ENCODE results near the gene PDCD10. TPM values are rescaled to one million over a fixed set of nuclear protein-coding genes. Genes with fewer than 3 reads are reported as not detected.

PDCD10 gene
- total RNA-seq, result 73.8 and 80.9 TPM in 2 replicates

- DNase-seq (ENCODE audit: low spot score), result peak; percentile 95
- peaks cover 10% of the 10 kb centered on the region for H3K36me3 Mint-ChIP-seq (ENCODE audit: low read depth)
- H3K9me3 Mint-ChIP-seq, result no peaks in the 10 kb centered on the region
- H3K4me3 Mint-ChIP-seq (ENCODE audit: low read depth), result no peak within 1 kb of the TSS
- H3K27ac Mint-ChIP-seq, result no peak within 1 kb of the TSS
- peaks cover 16% of the 10 kb centered on the region for H3K4me1 Mint-ChIP-seq (ENCODE audit: low read depth)
- peaks cover 7% of the 10 kb centered on the region for H3K27me3 Mint-ChIP-seq (ENCODE audit: low read depth)
- intact Hi-C loops (cut with micrococcal nuclease), result loop anchor here (1.0 to 10.0 kb wide), 4 partner anchors 43 to 362 kb away; partner anchors contain the start of gene ZBBX
Measured at GRCh38 chr3:167734498-167735232, at the start of gene PDCD10. PDCD10 (minus strand) TSS chr3:167734892; CDS start chr3:167720157, 14,735 bp downstream.

DNA sequence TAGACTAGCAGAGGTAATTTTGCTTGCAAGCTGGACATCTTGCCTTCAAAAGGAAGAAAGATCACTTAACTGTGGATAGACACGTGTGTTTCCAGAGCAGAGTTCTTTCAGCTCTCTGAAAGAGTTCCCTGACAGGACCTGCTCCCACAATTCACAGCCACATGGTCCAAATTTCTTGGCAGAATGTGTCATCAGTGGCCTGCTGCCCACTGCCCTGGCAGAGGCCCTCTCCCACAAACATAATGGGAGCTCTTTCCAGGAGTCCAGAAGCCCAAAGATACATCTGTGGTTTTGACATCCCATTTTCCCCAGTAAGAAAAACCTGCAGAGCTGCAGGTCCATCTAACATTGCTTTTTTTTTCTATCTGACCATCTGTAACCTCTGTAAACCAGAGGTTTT, 49.1 kb upstream of the PDCD10 start:
- Mint-ChIP-seq H3K27me3 (ENCODE audit: low read depth) (no peaks in the 10 kb centered on the region), H3K36me3 (ENCODE audit: low read depth) (no peaks in the 10 kb centered on the region), H3K27ac (no peak overlapping the region), H3K4me3 (ENCODE audit: low read depth) (no peak overlapping the region), H3K9me3 (no peaks in the 10 kb centered on the region), H3K4me1 (ENCODE audit: low read depth) (no peaks in the 10 kb centered on the region)
- intact Hi-C loops (cut with micrococcal nuclease), result no loop called here
- DNase-seq (ENCODE audit: low spot score), result no peak

- H3K27me3 Mint-ChIP-seq (ENCODE audit: low read depth), result no peaks in the 10 kb centered on the region
- intact Hi-C loops (cut with micrococcal nuclease), result no loop called here
- no peak for DNase-seq (ENCODE audit: low spot score)
- H3K4me3 Mint-ChIP-seq (ENCODE audit: low read depth), result no peak overlapping the region
- H3K4me1 Mint-ChIP-seq (ENCODE audit: low read depth), result no peaks in the 10 kb centered on the region
- H3K36me3 Mint-ChIP-seq (ENCODE audit: low read depth), result no peaks in the 10 kb centered on the region
- no peak overlapping the region for H3K27ac Mint-ChIP-seq
- H3K9me3 Mint-ChIP-seq, result no peaks in the 10 kb centered on the region
Measured at GRCh38 chr3:167780214-167780883, 45.7 kb upstream of the PDCD10 start.

DNA sequence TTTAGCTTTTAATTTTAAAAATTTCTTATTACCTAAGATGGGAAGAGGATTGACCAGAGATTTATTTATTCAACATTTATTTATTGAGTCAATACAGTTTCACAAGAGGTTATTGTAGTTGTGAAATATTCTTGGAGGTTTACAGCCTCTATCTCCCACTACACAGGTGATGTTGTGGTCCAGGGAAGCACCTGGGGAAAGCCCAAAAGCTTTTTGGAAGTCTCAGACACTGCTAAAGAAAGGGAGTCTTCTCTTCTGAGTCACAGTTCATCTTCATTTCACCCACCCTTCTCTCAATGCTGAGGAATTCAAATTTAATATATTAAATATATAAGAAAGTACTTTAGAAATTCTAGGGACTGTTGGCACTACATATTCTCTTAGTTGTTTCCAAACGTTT, 42.7 kb upstream of the PDCD10 start:
- no peaks in the 10 kb centered on the region for H3K36me3 Mint-ChIP-seq (ENCODE audit: low read depth)
- H3K9me3 Mint-ChIP-seq, result no peaks in the 10 kb centered on the region
- DNase-seq (ENCODE audit: low spot score), result no peak
- intact Hi-C loops (cut with micrococcal nuclease), result no loop called here
- no peaks in the 10 kb centered on the region for H3K27me3 Mint-ChIP-seq (ENCODE audit: low read depth)
- H3K4me3 Mint-ChIP-seq (ENCODE audit: low read depth), result no peak overlapping the region
- no peak overlapping the region for H3K27ac Mint-ChIP-seq
- H3K4me1 Mint-ChIP-seq (ENCODE audit: low read depth), result no peaks in the 10 kb centered on the region

- Mint-ChIP-seq H3K36me3 (ENCODE audit: low read depth) (no peaks in the 10 kb centered on the region), H3K27me3 (ENCODE audit: low read depth) (no peaks in the 10 kb centered on the region), H3K9me3 (no peaks in the 10 kb centered on the region), H3K4me3 (ENCODE audit: low read depth) (no peak overlapping the region), H3K4me1 (ENCODE audit: low read depth) (no peaks in the 10 kb centered on the region), H3K27ac (no peak overlapping the region)
- intact Hi-C loops (cut with micrococcal nuclease), result no loop called here
- DNase-seq (ENCODE audit: low spot score), result no peak
Measured at GRCh38 chr3:167776066-167776685, 41.5 kb upstream of the PDCD10 start.

DNA sequence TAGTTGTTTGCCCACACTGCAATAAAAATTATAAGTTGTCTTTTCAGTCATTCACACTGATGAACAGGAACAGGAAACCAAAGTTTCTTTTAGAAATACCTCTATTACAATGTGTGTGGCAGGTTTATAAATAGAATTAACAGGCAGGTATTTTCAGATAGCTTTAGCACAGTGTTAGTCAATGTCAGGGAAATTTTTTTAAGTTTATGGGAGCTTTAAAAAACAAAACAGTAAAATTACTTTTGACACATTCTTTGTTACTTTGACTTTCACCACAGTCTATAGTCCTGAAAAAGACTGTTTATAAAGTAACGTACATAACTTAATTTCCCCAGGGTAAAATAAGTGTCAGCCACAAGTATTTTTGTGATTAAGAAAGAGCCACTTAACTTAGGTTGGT, 38.9 kb upstream of the PDCD10 start:
- H3K27me3 Mint-ChIP-seq (ENCODE audit: low read depth), result no peaks in the 10 kb centered on the region
- H3K4me1 Mint-ChIP-seq (ENCODE audit: low read depth), result no peaks in the 10 kb centered on the region
- no peak overlapping the region for H3K4me3 Mint-ChIP-seq (ENCODE audit: low read depth)
- intact Hi-C loops (cut with micrococcal nuclease), result no loop called here
- H3K9me3 Mint-ChIP-seq, result no peaks in the 10 kb centered on the region
- H3K36me3 Mint-ChIP-seq (ENCODE audit: low read depth), result no peaks in the 10 kb centered on the region
- no peak for DNase-seq (ENCODE audit: low spot score)
- H3K27ac Mint-ChIP-seq, result no peak overlapping the region

DNA sequence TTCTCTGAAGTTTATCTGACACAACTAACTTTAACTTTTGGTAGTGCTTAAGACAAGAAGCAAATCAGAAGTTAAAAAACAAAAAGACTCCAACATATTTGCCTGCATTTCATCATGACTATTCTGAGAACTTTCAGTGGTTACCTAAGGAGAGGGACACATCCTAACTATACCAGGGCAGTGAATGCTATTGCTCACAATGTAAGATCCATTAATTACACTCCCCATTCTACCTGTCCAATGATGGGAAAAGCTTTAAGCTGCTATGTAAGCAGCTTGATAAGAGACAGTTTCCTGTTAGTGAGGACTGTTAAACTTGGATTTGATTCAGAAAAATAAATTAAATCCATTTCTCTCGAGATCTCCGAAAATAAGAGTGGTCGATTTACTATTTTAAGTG, 38.3 kb upstream of the PDCD10 start:
- Mint-ChIP-seq H3K27me3 (ENCODE audit: low read depth) (no peaks in the 10 kb centered on the region), H3K4me1 (ENCODE audit: low read depth) (no peaks in the 10 kb centered on the region), H3K27ac (no peak overlapping the region), H3K36me3 (ENCODE audit: low read depth) (no peaks in the 10 kb centered on the region), H3K9me3 (no peaks in the 10 kb centered on the region), H3K4me3 (ENCODE audit: low read depth) (no peak overlapping the region)
- intact Hi-C loops (cut with micrococcal nuclease), result no loop called here
- DNase-seq (ENCODE audit: low spot score), result no peak

GRCh38 chr3:167762296-167762695, 27.6 kb upstream of the PDCD10 start:
- H3K27me3 Mint-ChIP-seq (ENCODE audit: low read depth), result peaks cover 2% of the 10 kb centered on the region
- no peaks in the 10 kb centered on the region for H3K9me3 Mint-ChIP-seq
- no peaks in the 10 kb centered on the region for H3K36me3 Mint-ChIP-seq (ENCODE audit: low read depth)
- no peak overlapping the region for H3K27ac Mint-ChIP-seq
- DNase-seq (ENCODE audit: low spot score), result no peak
- intact Hi-C loops (cut with micrococcal nuclease), result no loop called here
- H3K4me1 Mint-ChIP-seq (ENCODE audit: low read depth), result peaks cover 2% of the 10 kb centered on the region
- H3K4me3 Mint-ChIP-seq (ENCODE audit: low read depth), result no peak overlapping the region

DNA sequence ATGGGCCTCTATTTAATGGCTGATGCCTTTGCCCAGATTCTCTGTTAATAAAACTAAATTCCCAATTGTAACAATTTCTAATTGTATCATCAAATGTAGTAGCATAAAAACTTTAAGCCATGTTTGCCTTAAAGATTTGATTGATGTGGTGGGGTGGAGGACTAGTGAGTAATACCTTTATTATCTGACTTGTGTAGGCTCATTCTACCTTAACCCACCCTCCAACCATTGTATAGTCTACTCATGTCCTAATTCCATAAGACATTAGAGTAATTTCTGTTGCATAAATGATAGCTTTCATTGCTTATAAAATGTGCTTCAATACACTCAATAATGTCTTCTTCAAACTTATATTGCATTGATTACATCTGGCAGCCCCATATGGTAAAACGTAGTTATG, 26.6 kb upstream of the PDCD10 start:
- no peak for DNase-seq (ENCODE audit: low spot score)
- Mint-ChIP-seq H3K4me1 (ENCODE audit: low read depth) (peaks cover 2% of the 10 kb centered on the region), H3K27me3 (ENCODE audit: low read depth) (peaks cover 2% of the 10 kb centered on the region), H3K36me3 (ENCODE audit: low read depth) (no peaks in the 10 kb centered on the region), H3K4me3 (ENCODE audit: low read depth) (no peak overlapping the region), H3K27ac (no peak overlapping the region), H3K9me3 (no peaks in the 10 kb centered on the region)
- intact Hi-C loops (cut with micrococcal nuclease), result no loop called here

GRCh38 chr3:167754049-167754448, 19.4 kb upstream of the PDCD10 start:
- H3K27me3 Mint-ChIP-seq (ENCODE audit: low read depth), result peaks cover 2% of the 10 kb centered on the region
- H3K4me1 Mint-ChIP-seq (ENCODE audit: low read depth), result peaks cover 4% of the 10 kb centered on the region
- no peak for DNase-seq (ENCODE audit: low spot score)
- no peaks in the 10 kb centered on the region for H3K36me3 Mint-ChIP-seq (ENCODE audit: low read depth)
- H3K9me3 Mint-ChIP-seq, result no peaks in the 10 kb centered on the region
- intact Hi-C loops (cut with micrococcal nuclease), result no loop called here
- H3K4me3 Mint-ChIP-seq (ENCODE audit: low read depth), result no peak overlapping the region
- H3K27ac Mint-ChIP-seq, result no peak overlapping the region

DNA sequence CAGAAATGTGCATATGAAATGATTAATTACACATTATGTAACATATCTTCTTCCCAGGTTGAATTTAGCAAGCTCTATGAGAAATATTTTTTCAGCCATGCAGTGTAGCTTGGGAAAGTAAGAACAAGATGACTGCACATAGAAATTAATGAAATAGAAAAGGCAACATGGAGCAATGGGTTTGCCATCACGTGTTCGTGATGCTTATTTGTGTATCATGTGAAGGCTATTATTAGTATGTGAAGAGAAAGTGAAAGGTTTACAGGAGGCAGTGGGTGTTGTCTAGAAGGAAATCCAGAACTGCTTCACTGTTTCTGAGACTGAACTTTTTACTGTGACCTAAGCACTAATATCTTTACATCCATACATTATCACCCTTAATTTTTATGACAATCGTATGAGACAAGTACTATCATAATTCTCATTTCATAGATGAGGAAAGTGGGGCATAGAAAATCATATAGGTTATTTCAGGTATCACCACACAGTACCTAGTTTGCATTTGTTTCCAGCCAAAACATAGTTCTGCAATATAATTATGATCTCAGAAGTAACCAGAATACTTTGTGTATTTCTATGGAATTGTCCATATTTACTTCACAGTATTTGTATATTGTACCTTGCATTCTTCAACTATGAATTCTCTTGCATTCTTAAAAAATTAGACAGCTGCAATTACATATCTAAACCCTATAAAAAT, 15.7 kb upstream of the PDCD10 start:
- intact Hi-C loops (cut with micrococcal nuclease), result no loop called here
- Mint-ChIP-seq H3K4me3 (ENCODE audit: low read depth) (no peak overlapping the region), H3K36me3 (ENCODE audit: low read depth) (no peaks in the 10 kb centered on the region), H3K9me3 (no peaks in the 10 kb centered on the region), H3K27ac (no peak overlapping the region), H3K27me3 (ENCODE audit: low read depth) (peaks cover 2% of the 10 kb centered on the region), H3K4me1 (ENCODE audit: low read depth) (peaks cover 4% of the 10 kb centered on the region)
- DNase-seq (ENCODE audit: low spot score), result no peak

- H3K36me3 Mint-ChIP-seq (ENCODE audit: low read depth), result no peaks in the 10 kb centered on the region
- no peaks in the 10 kb centered on the region for H3K9me3 Mint-ChIP-seq
- peaks cover 2% of the 10 kb centered on the region for H3K27me3 Mint-ChIP-seq (ENCODE audit: low read depth)
- H3K4me1 Mint-ChIP-seq (ENCODE audit: low read depth), result peaks cover 4% of the 10 kb centered on the region
- intact Hi-C loops (cut with micrococcal nuclease), result no loop called here
- H3K4me3 Mint-ChIP-seq (ENCODE audit: low read depth), result no peak overlapping the region
- no peak for DNase-seq (ENCODE audit: low spot score)
- no peak overlapping the region for H3K27ac Mint-ChIP-seq
Measured at GRCh38 chr3:167749728-167750127, 15.0 kb upstream of the PDCD10 start.

- no peaks in the 10 kb centered on the region for H3K36me3 Mint-ChIP-seq (ENCODE audit: low read depth)
- peaks cover 2% of the 10 kb centered on the region for H3K27me3 Mint-ChIP-seq (ENCODE audit: low read depth)
- H3K4me3 Mint-ChIP-seq (ENCODE audit: low read depth), result no peak overlapping the region
- H3K27ac Mint-ChIP-seq, result no peak overlapping the region
- DNase-seq (ENCODE audit: low spot score), result no peak
- intact Hi-C loops (cut with micrococcal nuclease), result no loop called here
- H3K9me3 Mint-ChIP-seq, result no peaks in the 10 kb centered on the region
- H3K4me1 Mint-ChIP-seq (ENCODE audit: low read depth), result peaks cover 4% of the 10 kb centered on the region
Measured at GRCh38 chr3:167749209-167749608, 14.5 kb upstream of the PDCD10 start.
